ENCODE measurements around the gene COPS4.

The COPS4 gene

GRCh38 chr4:83013420-83013867 is 21.5 kb upstream of the COPS4 start (continued):
- no peak for TF ChIP-seq CREB5 (CRISPR knock-in tag; IDR thresholded peaks at IDR 0.05; ENCODE audit: low read depth)
- TF ChIP-seq PATZ1 (CRISPR knock-in tag; IDR thresholded peaks at IDR 0.05; ENCODE audit: borderline replicate concordance), result no peak
- no peak for TF ChIP-seq CSDC2 (CRISPR knock-in tag; IDR thresholded peaks at IDR 0.05)
- TF ChIP-seq CSRNP3 (CRISPR knock-in tag; IDR thresholded peaks at IDR 0.05), result no peak
- no peak for TF ChIP-seq ZC3H10 (CRISPR knock-in tag; IDR thresholded peaks at IDR 0.05)
- no peak for TF ChIP-seq OSR1 (CRISPR knock-in tag; IDR thresholded peaks at IDR 0.05)

GRCh38 chr4:83013902-83014301 is 21.1 kb upstream of the COPS4 start:
- no peak for TF ChIP-seq ESRRG (CRISPR knock-in tag; IDR thresholded peaks at IDR 0.05)
- no peak for ATAC-seq

- no peak for ATAC-seq
- TF ChIP-seq PATZ1 (CRISPR knock-in tag; IDR thresholded peaks at IDR 0.05; ENCODE audit: borderline replicate concordance) (no peak), ZNF8 (CRISPR knock-in tag; IDR thresholded peaks at IDR 0.05) (no peak), GLIS3 (CRISPR knock-in tag; IDR thresholded peaks at IDR 0.05) (no peak), TOX (CRISPR knock-in tag; IDR thresholded peaks at IDR 0.05; ENCODE audit: borderline replicate concordance) (no peak), ESRRG (CRISPR knock-in tag; IDR thresholded peaks at IDR 0.05) (no peak), CREB5 (CRISPR knock-in tag; IDR thresholded peaks at IDR 0.05; ENCODE audit: low read depth) (no peak), PPARA (CRISPR knock-in tag; IDR thresholded peaks at IDR 0.05; ENCODE audit: borderline replicate concordance) (no peak), TSHZ2 (CRISPR knock-in tag; IDR thresholded peaks at IDR 0.05) (no peak), RARB (CRISPR knock-in tag; IDR thresholded peaks at IDR 0.05) (no peak), POU6F1 (CRISPR knock-in tag; IDR thresholded peaks at IDR 0.05; ENCODE audit: borderline replicate concordance, low read depth) (no peak), CSRNP3 (CRISPR knock-in tag; IDR thresholded peaks at IDR 0.05) (no peak), BACH2 (CRISPR knock-in tag; IDR thresholded peaks at IDR 0.05; ENCODE audit: borderline replicate concordance) (no peak), TCF4 (CRISPR knock-in tag; IDR thresholded peaks at IDR 0.05; ENCODE audit: borderline replicate concordance) (no peak), ARNTL (CRISPR knock-in tag; IDR thresholded peaks at IDR 0.05; ENCODE audit: borderline replicate concordance, low read depth) (no peak), ZNF565 (CRISPR knock-in tag; conservative IDR thresholded peaks at IDR 0.05; ENCODE audit: low read depth) (no peak), OSR1 (CRISPR knock-in tag; IDR thresholded peaks at IDR 0.05) (no peak)
Observed at GRCh38 chr4:83019794-83020494, 15.0 kb upstream of the COPS4 start.

Data from SK-N-SH treated with all-trans-retinoic acid at 6 μM for 48 hours (cell line).